ENCODE results near the gene BCL11B. TPM values are rescaled to one million over a fixed set of nuclear protein-coding genes. Genes with fewer than 3 reads are reported as not detected.
A peak's percentile ranks its signal among the peaks of the same experiment; 100 is the strongest.

The BCL11B gene
- polyA plus RNA-seq, 1 experiment: not detected

DNA sequence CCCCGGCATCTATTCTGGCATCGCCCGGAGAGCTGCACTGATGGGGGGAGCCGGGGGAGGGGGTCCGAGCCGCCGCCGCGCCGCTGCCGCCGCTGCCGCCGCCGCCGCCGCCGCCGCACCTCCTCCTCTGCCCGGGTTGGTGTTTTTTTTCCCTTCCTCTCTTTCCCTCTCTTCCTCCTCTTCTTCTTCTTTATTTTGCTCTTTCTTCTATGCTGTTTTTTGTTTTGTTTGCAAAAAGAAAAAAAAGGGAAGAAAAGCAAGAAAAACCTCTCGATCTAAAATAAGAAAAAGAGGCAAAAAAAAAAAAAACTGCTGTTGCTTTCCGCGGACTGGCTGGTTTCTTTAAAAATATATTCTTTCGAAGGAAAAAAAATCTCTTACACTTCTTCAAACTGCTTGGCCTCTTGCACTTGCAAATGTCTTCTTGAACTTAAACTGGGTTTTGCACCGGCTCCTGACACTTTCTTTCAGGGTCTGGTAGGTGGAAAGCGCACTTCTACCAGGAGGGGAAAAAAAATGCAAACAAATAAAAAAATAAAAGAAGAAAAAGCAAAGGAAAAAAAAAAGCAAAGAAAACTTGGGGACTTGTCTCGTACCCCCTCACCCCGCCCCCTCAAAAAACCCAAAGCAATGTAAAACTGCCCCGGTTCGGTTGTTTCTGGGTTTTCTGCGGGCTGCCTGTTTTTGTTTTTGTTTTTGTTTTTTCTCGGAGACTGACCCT, 616 bp downstream of the BCL11B start:
- CTCF ChIA-PET: no interaction called here
- TF ChIP-seq, protein P1, sequence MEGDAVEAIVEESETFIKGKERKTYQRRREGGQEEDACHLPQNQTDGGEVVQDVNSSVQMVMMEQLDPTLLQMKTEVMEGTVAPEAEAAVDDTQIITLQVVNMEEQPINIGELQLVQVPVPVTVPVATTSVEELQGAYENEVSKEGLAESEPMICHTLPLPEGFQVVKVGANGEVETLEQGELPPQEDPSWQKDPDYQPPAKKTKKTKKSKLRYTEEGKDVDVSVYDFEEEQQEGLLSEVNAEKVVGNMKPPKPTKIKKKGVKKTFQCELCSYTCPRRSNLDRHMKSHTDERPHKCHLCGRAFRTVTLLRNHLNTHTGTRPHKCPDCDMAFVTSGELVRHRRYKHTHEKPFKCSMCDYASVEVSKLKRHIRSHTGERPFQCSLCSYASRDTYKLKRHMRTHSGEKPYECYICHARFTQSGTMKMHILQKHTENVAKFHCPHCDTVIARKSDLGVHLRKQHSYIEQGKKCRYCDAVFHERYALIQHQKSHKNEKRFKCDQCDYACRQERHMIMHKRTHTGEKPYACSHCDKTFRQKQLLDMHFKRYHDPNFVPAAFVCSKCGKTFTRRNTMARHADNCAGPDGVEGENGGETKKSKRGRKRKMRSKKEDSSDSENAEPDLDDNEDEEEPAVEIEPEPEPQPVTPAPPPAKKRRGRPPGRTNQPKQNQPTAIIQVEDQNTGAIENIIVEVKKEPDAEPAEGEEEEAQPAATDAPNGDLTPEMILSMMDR (IDR thresholded peaks at IDR 0.05; ENCODE audit: insufficient read depth, low read depth, low read length): no peak
- no peak for DNase-seq (ENCODE audit: low read depth)
- H3K27me3 ChIP-seq (ENCODE audit: control insufficient read depth, insufficient read depth, low read length): peaks cover 21% of the 10 kb centered on the region
- POLR2A ChIA-PET: no interaction called here
- peak overlapping the region; percentile 32 for H3K4me3 ChIP-seq (ENCODE audit: low read depth, low read length)
- no peaks in the 10 kb centered on the region for H3K36me3 ChIP-seq (ENCODE audit: control insufficient read depth, insufficient read depth, low read length)

GRCh38 chr14:99270458-99271220, 1.4 kb downstream of the BCL11B start:
- ChIA-PET CTCF (no interaction called here), POLR2A (no interaction called here)
- Histone ChIP-seq H3K36me3 (ENCODE audit: control insufficient read depth, insufficient read depth, low read length) (no peaks in the 10 kb centered on the region), H3K27me3 (ENCODE audit: control insufficient read depth, insufficient read depth, low read length) (peaks cover 21% of the 10 kb centered on the region), H3K4me3 (ENCODE audit: low read depth, low read length) (peak overlapping the region; percentile 6; the same call in 1 of the 2 replicates)
- TF ChIP-seq, protein P1 (IDR thresholded peaks at IDR 0.05; ENCODE audit: insufficient read depth, low read depth, low read length): no peak
- no peak for DNase-seq (ENCODE audit: low read depth)

DNA sequence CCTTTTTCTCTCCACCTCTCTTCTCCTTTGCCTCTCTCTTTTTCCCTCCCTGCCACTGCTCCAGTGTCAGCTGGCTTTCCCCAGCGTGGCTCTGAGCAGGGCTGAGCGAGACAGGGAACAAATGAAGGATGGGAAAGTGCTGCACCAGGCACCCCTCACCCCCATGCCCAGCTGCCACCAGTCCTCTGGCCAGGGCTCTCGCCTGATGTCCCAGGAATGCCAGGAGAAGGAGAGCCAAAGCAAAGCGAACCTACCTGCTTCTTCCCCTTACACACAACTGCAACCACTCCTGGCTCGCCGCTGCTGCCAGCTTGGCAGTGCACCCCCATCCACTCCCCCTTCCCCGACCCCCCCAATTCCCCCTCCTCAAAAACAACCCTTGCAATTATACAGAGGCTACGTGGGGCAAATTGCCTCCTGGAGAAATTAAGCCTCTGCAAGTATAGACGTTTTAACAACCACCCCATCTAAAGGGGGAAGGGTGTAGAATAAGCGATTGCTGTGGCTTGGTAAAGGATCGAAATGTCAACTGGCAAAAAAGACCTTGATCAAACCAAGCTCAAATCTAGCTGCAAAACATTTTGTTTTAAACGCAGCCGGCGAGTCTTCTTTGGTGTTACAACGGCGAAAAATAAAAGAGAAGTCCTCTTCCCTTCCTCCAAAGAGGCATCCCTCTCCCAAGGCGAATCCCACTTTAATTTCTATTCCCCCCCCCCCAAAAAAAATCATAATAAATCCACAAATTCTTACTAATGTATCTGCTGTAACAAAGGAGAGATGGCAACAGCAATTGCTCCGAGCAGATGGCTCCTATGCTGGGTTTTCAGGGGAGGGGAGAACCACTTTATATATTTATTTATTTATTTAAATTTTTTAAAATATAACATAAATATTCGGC, 2.9 kb downstream of the BCL11B start:
- DNase-seq (ENCODE audit: low read depth): no peak
- Histone ChIP-seq H3K4me3 (ENCODE audit: low read depth, low read length) (no peak overlapping the region), H3K36me3 (ENCODE audit: control insufficient read depth, insufficient read depth, low read length) (no peaks in the 10 kb centered on the region), H3K27me3 (ENCODE audit: control insufficient read depth, insufficient read depth, low read length) (peaks cover 20% of the 10 kb centered on the region)
- CTCF ChIA-PET: interaction anchor here (0.6 kb wide), 1 partner anchor 1095 kb away, joined by 3 read pairs; no protein-coding TSS in a partner anchor
- POLR2A ChIA-PET: interaction anchor here (0.5 kb wide), 1 partner anchor 1128 kb away, joined by 3 read pairs; no protein-coding TSS in a partner anchor
- TF ChIP-seq, protein P1 (IDR thresholded peaks at IDR 0.05; ENCODE audit: insufficient read depth, low read depth, low read length): no peak

DNA sequence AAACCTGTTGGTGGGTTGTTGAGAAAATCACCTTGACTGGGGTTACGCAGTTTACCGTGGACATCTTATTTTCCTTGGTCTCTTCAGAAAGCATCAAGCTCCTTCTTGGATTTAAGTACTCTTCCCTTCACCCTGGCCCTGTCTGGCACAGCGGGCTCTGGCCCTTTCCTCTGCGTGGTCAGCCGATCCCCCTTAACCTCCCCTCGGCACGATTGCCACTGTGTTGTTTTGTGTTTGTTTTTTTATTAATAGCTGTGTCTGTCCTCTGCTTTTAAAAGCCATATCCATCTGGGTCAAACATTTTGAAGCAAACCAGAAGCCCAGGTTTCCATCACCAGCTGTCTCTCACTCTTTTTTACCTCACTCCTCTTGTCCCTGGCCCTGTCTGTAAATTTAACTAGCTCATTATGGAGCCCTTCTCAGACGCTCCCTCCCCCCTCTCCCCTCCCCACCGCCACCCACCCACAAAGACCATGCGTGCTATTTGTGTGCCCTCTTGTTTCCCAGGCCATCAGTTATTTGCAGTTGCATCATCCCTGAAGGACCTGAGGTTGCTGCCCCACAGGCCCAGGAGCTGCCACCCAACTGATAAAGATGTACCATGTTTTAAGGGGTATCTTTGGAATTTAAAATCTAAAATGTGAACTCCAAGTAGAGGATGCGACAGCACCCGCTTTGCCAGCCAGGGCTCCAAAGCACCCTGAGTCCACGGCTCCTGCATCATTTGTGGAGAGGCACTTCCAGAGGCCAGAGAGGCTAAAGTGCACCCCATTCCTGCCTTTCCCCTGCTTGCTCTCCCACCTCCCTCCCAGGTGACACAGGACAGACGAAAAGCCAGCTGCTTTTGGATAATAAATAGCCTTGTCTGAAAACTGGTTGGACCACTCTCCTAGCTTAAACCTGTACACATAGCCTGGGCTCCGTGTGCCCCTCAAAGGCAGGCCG, 3.9 kb downstream of the BCL11B start:
- Histone ChIP-seq H3K36me3 (ENCODE audit: control insufficient read depth, insufficient read depth, low read length) (no peaks in the 10 kb centered on the region), H3K27me3 (ENCODE audit: control insufficient read depth, insufficient read depth, low read length) (peaks cover 19% of the 10 kb centered on the region), H3K4me3 (ENCODE audit: low read depth, low read length) (no peak overlapping the region)
- ChIA-PET POLR2A (interaction anchor here (0.5 kb wide), 1 partner anchor 1127 kb away, joined by 3 read pairs; no protein-coding TSS in a partner anchor), CTCF (no interaction called here)
- DNase-seq (ENCODE audit: low read depth): no peak
- TF ChIP-seq, protein P1 (IDR thresholded peaks at IDR 0.05; ENCODE audit: insufficient read depth, low read depth, low read length): no peak

Data from BJ (cell line).